Astrocyte (in vitro differentiated cells and primary cell): ENCODE results near the gene BIN2. TPM values are rescaled to one million over a fixed set of nuclear protein-coding genes. Genes with fewer than 3 reads are reported as not detected.

Experiments
- DNase-seq: peaks from one replicate; pipeline ENCODE4 v3.0.0-alpha.2; 2010; ENCODE audit warnings: low read depth
- FAIRE-seq: peaks from 2 replicates; lab custom pipeline; 2011; peaks lifted over from hg19 to GRCh38; lab: Jason Lieb, UNC
- H2AFZ ChIP-seq: 2 replicates; pipeline ENCODE4 v1.6.0; 2012; ENCODE audit warnings: low read depth, low read length, inconsistent platforms
- H3K27ac ChIP-seq: 2 replicates; pipeline ENCODE4 v1.5.1; 2011; ENCODE audit warnings: low read depth, low read length, inconsistent platforms
- H3K27me3 ChIP-seq: 2 replicates; pipeline ENCODE4 v1.6.0; 2011; ENCODE audit warnings: low read length, inconsistent platforms; ENCODE audit not compliant: insufficient read depth
- H3K36me3 ChIP-seq: 2 replicates; pipeline ENCODE4 v1.5.1; 2011; ENCODE audit warnings: low read length, inconsistent platforms; ENCODE audit not compliant: insufficient read depth
- H3K4me1 ChIP-seq: 2 replicates; pipeline ENCODE4 v1.5.1; 2011; ENCODE audit warnings: low read length, inconsistent platforms; ENCODE audit not compliant: insufficient read depth
- H3K4me2 ChIP-seq: 2 replicates; pipeline ENCODE4 v1.6.0; 2012; ENCODE audit warnings: low read length, inconsistent platforms
- H3K4me3 ChIP-seq: 2 replicates; pipeline ENCODE4 v1.5.1; 2011; ENCODE audit warnings: low read depth, mild to moderate bottlenecking, low read length, inconsistent platforms; ENCODE audit not compliant: insufficient read depth
- H3K79me2 ChIP-seq: 2 replicates; pipeline ENCODE4 v1.6.0; 2012; ENCODE audit warnings: mild to moderate bottlenecking, low read length, inconsistent platforms; ENCODE audit not compliant: insufficient read depth
- H3K9ac ChIP-seq: 2 replicates; pipeline ENCODE4 v1.6.0; 2012; ENCODE audit warnings: mild to moderate bottlenecking, low read length, inconsistent platforms
- H3K9me3 ChIP-seq: 2 replicates; pipeline ENCODE4 v1.5.1; 2012; ENCODE audit warnings: low read depth, mild to moderate bottlenecking, low read length, inconsistent platforms; ENCODE audit not compliant: insufficient read depth
- H4K20me1 ChIP-seq: 2 replicates; pipeline ENCODE4 v1.6.0; 2012; ENCODE audit warnings: low read length, inconsistent platforms; ENCODE audit not compliant: insufficient read depth
- H3K27ac Mint-ChIP-seq: one replicate; pipeline ENCODE4 v1.8.0; 2021; ENCODE audit warnings: mild to moderate bottlenecking, mixed read lengths; ENCODE audit not compliant: unreplicated experiment
- H3K27me3 Mint-ChIP-seq: one replicate; pipeline ENCODE4 v1.8.0; 2021; ENCODE audit warnings: low read depth, mixed read lengths; ENCODE audit not compliant: unreplicated experiment
- H3K36me3 Mint-ChIP-seq: one replicate; pipeline ENCODE4 v1.8.0; 2021; ENCODE audit warnings: low read depth, mixed read lengths; ENCODE audit not compliant: unreplicated experiment
- H3K4me1 Mint-ChIP-seq: one replicate; pipeline ENCODE4 v1.8.0; 2021; ENCODE audit warnings: low read depth, mixed read lengths; ENCODE audit not compliant: unreplicated experiment
- H3K4me3 Mint-ChIP-seq: one replicate; pipeline ENCODE4 v1.8.0; 2021; ENCODE audit warnings: mild to moderate bottlenecking, moderate library complexity, mixed read lengths; ENCODE audit not compliant: unreplicated experiment
- H3K9me3 Mint-ChIP-seq: one replicate; pipeline ENCODE4 v1.8.0; 2021; ENCODE audit warnings: mild to moderate bottlenecking, mixed read lengths; ENCODE audit not compliant: unreplicated experiment
- CTCF ChIP-seq: IDR thresholded peaks from 2 replicates; pipeline ENCODE4 v1.5.1; 2011; ENCODE audit warnings: low read depth, mild to moderate bottlenecking, inconsistent platforms, low read length, moderate library complexity; ENCODE audit not compliant: insufficient read depth
- EZH2 ChIP-seq: IDR thresholded peaks from 2 replicates; pipeline ENCODE4 v1.6.1; 2012; ENCODE audit warnings: mild to moderate bottlenecking, low read length, inconsistent platforms; ENCODE audit not compliant: insufficient read depth
- total RNA-seq: library from RNA; stranded (reverse); gene quantifications from 2 replicates; pipeline ENCODE4 v1.2.1, GENCODE V29; 2021

BIN2 gene
- total RNA-seq, 1 donor from 2014 or later = not detected

GRCh38 chr12:51330186-51330585 is 6.2 kb upstream of the BIN2 start:
- H3K27ac Mint-ChIP-seq = no peak overlapping the region
- H3K4me3 Mint-ChIP-seq = no peak overlapping the region
- TF ChIP-seq CTCF = no peak
- TF ChIP-seq EZH2 = no peak
- no peaks in the 10 kb centered on the region for H3K27me3 Mint-ChIP-seq
- Histone ChIP-seq H3K36me3 (no peaks in the 10 kb centered on the region), H3K79me2 (no peaks in the 10 kb centered on the region), H3K4me2 (no peak overlapping the region), H4K20me1 (no peaks in the 10 kb centered on the region), H2AFZ (no peak overlapping the region), H3K4me3 (no peak overlapping the region), H3K27me3 (no peaks in the 10 kb centered on the region), H3K27ac (no peak overlapping the region), H3K4me1 (peaks cover 6% of the 10 kb centered on the region), H3K9me3 (no peaks in the 10 kb centered on the region), H3K9ac (no peak overlapping the region)
- H3K4me1 Mint-ChIP-seq = peaks cover 5% of the 10 kb centered on the region
- FAIRE-seq (no peak), DNase-seq (no peak)
- no peaks in the 10 kb centered on the region for H3K36me3 Mint-ChIP-seq
- no peaks in the 10 kb centered on the region for H3K9me3 Mint-ChIP-seq

GRCh38 chr12:51329742-51330141 is 5.8 kb upstream of the BIN2 start:
- Histone ChIP-seq H2AFZ (no peak overlapping the region), H3K4me2 (no peak overlapping the region), H3K36me3 (no peaks in the 10 kb centered on the region), H3K9ac (no peak overlapping the region), H4K20me1 (no peaks in the 10 kb centered on the region), H3K79me2 (no peaks in the 10 kb centered on the region), H3K27ac (no peak overlapping the region), H3K4me1 (peaks cover 6% of the 10 kb centered on the region), H3K9me3 (no peaks in the 10 kb centered on the region), H3K4me3 (no peak overlapping the region), H3K27me3 (no peaks in the 10 kb centered on the region)
- FAIRE-seq = no peak
- Mint-ChIP-seq H3K27ac (no peak overlapping the region), H3K9me3 (no peaks in the 10 kb centered on the region), H3K4me3 (no peak overlapping the region), H3K27me3 (no peaks in the 10 kb centered on the region), H3K4me1 (peaks cover 5% of the 10 kb centered on the region), H3K36me3 (no peaks in the 10 kb centered on the region)
- no peak for DNase-seq
- TF ChIP-seq CTCF = no peak
- TF ChIP-seq EZH2 = no peak

DNA sequence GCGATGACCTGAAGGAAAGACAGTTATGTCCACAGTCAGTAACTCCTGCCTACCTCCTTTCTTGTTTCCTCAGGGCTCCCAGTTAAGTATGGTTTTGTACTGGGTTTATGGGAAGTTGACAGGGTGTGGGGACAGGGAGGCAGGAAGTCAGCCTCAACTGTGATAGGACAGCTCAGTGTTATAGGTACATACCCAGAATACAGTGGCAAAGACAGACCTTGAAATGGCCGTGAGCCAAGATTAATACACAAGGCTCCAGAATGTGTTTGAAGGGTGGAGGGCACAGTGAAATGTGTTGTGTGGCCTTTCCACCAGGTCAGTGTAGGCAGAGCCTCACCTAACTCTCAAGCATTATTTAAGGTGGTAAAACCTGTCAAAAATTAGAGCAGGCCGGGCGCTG is 4.6 kb upstream of the BIN2 start:
- no peak overlapping the region for H3K27ac ChIP-seq
- no peak overlapping the region for H3K9ac ChIP-seq
- no peak overlapping the region for H3K4me2 ChIP-seq
- H4K20me1 ChIP-seq = no peaks in the 10 kb centered on the region
- no peak overlapping the region for H3K4me3 ChIP-seq
- FAIRE-seq (no peak), DNase-seq (no peak)
- H3K4me1 ChIP-seq = peaks cover 6% of the 10 kb centered on the region
- TF ChIP-seq EZH2 (no peak), CTCF (no peak)
- no peaks in the 10 kb centered on the region for H3K36me3 ChIP-seq
- Mint-ChIP-seq H3K4me1 (peaks cover 5% of the 10 kb centered on the region), H3K9me3 (no peaks in the 10 kb centered on the region), H3K27me3 (no peaks in the 10 kb centered on the region), H3K27ac (no peak overlapping the region), H3K36me3 (no peaks in the 10 kb centered on the region), H3K4me3 (no peak overlapping the region)
- H3K9me3 ChIP-seq = no peaks in the 10 kb centered on the region
- no peaks in the 10 kb centered on the region for H3K79me2 ChIP-seq
- no peak overlapping the region for H2AFZ ChIP-seq
- H3K27me3 ChIP-seq = no peaks in the 10 kb centered on the region
